Right lobe of liver (tissue), 4 donors: ENCODE data around the gene NT5DC4.

ENCODE experiments used
- POLR2A ChIP-seq: fragments of 450-650 bp; IDR thresholded peaks from one replicate; pipeline ENCODE4 v1.6.1; 2017; ENCODE audit warnings: antibody characterized with exemption, mild to moderate bottlenecking
- TF ChIP-seq, protein P1 (sequence below), 4 donors: fragments of 200-600 bp in 3 of 4; fragments of 450-650 bp in 1 of 4; IDR thresholded peaks; one replicate each; pipeline versions ENCODE4 v1.5.1 to v1.8.0; 2016 to 2022; ENCODE audit warnings: antibody characterized with exemption in 4 of 4, mild to moderate bottlenecking in 2 of 4
- donor health status: DM: no; HTN: no; CAD: no.
- donor health status: DM: no; HTN: no; CAD: no.
- donor health status: DM: no; HTN: yes; CAD: no.

DNA sequence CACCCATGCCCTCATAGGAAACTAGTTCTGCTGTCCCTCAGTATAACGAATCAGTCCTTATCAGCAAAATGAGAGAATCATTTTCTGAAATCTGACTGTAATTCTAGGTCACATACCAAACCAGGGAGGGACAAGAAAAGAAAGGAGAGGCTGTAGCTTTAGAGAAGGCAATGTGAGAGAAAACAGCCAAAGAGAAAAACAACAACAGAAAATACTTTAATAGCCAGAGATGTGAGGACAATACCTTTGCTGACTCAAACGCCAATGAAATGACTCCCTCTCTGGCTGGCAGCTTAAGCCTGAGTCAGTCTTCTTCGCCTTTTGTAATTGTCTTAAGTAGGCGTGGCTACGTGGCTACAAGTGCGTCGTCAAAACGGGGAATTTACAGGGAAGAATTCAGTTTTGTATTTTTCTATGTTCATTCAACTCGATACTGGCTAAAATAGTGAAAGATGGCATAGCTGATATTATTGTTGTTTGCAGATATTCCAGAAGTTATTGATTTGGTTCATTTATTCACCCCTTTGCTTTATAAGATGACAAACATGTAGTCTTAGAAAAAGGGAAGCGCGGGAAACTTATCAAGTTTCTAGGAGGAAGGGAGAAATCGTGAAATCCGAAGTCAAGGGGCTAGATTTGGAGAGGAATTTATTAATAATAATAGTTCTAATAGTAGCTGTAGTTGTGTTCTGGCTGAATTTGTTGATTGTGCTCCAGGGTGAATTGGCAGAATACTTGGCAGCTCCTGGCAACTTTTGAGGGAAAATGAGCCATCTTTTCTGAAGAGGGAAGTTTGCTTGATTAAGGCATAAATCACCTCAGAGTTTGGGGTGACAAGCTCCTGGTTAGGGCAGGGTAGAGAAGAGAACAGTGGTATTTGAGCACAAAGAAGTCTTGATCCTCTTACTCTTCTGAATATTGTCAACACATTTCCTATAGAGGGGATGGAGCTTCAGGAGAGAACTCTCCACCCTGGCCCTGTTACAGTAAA, 63.7 kb downstream of the NT5DC4 start, which contains the start of gene IL1A:
- TF ChIP-seq, protein P1, sequence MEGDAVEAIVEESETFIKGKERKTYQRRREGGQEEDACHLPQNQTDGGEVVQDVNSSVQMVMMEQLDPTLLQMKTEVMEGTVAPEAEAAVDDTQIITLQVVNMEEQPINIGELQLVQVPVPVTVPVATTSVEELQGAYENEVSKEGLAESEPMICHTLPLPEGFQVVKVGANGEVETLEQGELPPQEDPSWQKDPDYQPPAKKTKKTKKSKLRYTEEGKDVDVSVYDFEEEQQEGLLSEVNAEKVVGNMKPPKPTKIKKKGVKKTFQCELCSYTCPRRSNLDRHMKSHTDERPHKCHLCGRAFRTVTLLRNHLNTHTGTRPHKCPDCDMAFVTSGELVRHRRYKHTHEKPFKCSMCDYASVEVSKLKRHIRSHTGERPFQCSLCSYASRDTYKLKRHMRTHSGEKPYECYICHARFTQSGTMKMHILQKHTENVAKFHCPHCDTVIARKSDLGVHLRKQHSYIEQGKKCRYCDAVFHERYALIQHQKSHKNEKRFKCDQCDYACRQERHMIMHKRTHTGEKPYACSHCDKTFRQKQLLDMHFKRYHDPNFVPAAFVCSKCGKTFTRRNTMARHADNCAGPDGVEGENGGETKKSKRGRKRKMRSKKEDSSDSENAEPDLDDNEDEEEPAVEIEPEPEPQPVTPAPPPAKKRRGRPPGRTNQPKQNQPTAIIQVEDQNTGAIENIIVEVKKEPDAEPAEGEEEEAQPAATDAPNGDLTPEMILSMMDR (IDR thresholded peaks at IDR 0.05) = no peak
- TF ChIP-seq POLR2A = no peak
